HCT116 (cell line): ENCODE results near the gene GSC. TPM values are rescaled to one million over a fixed set of nuclear protein-coding genes. Genes with fewer than 3 reads are reported as not detected.

Experiments used
- ATAC-seq: fragments of 200-7000 bp; cut with Tn5 transposase; 2 replicates; pipeline ENCODE4 v1.9.1; 2020; ENCODE audit warnings: mild to moderate bottlenecking, moderate library complexity
- BruUV-seq: library from RNA; stranded (reverse); fragments of 400-500 nt; replicated peaks from 2 replicates; lab custom pipeline; 2021; lab: Mats Ljungman, UMichigan
- CTCF ChIA-PET: fragments of 300-600 bp; sonication (Branson Sonifier 250); formaldehyde crosslinking; loops from one replicate; lab custom pipeline; 2021; ENCODE audit warnings: antibody characterized with exemption; lab: Charles Lee
- POLR2A ChIA-PET: fragments of 300-600, 350-600 bp; sonication (Branson Sonifier 250); formaldehyde crosslinking; loops from one replicate; lab custom pipeline; 2021; ENCODE audit warnings: antibody characterized with exemption; lab: Charles Lee
- RAD21 ChIA-PET, 2 experiments: fragments of 300-600 bp; sonication (Branson Sonifier 250); formaldehyde crosslinking; loops; one replicate each; lab custom pipeline; 2023; ENCODE audit warnings: low total read pairs in 2 of 2; ENCODE audit not compliant: uncharacterized antibody in 2 of 2, unreplicated experiment in 2 of 2, low non-redundant PET in 1 of 2; lab: Charles Lee
- DNase-seq: peaks from one replicate; pipeline ENCODE4 v3.0.0-alpha.2; 2010; ENCODE audit warnings: low read depth, low spot score
- H2AFZ ChIP-seq: fragments of 200-600 bp; shearing (Covaris generic), sonication (generic); 2 replicates; pipeline ENCODE4 v1.6.1; 2017; ENCODE audit warnings: low read depth, mixed run types, mixed read lengths, antibody characterized with exemption, low read length; ENCODE audit not compliant: poor library complexity, severe bottlenecking
- H3K27ac ChIP-seq: 2 replicates; pipeline ENCODE4 v1.5.1; 2012; ENCODE audit warnings: low read depth, low read length
- H3K27me3 ChIP-seq: fragments of 200-600 bp; sonication (generic); 2 replicates; pipeline ENCODE4 v1.6.1; 2016; ENCODE audit warnings: mixed run types, low read length, mixed read lengths; ENCODE audit not compliant: insufficient read depth
- H3K36me3 ChIP-seq, 2 experiments: fragments of 200-500 bp in 1 of 2; fragments of 200-600 bp in 1 of 2; sonication (Bioruptor generic) in 1 of 2; sonication (generic) in 1 of 2; 2 replicates each; pipeline versions ENCODE4 v1.5.1 to v1.6.1; 2014 to 2016; ENCODE audit warnings: low read length in 2 of 2, inconsistent platforms in 1 of 2, mixed read lengths in 1 of 2, mixed run types in 1 of 2; ENCODE audit not compliant: insufficient read depth in 2 of 2, control insufficient read depth in 1 of 2
- H3K4me1 ChIP-seq, 2 experiments: fragments of 200-600 bp in 1 of 2; sonication (generic) in 1 of 2; 2 replicates each; pipeline versions ENCODE4 v1.5.1 to v1.6.1; 2012 to 2017; ENCODE audit warnings: low read length in 2 of 2, inconsistent platforms in 1 of 2, mild to moderate bottlenecking in 1 of 2, mixed read lengths in 1 of 2, mixed run types in 1 of 2, moderate library complexity in 1 of 2; ENCODE audit not compliant: insufficient read depth in 2 of 2, control insufficient read depth in 1 of 2
- H3K4me2 ChIP-seq: fragments of 200-600 bp; sonication (generic); 2 replicates; pipeline ENCODE4 v1.6.1; 2017; ENCODE audit warnings: mixed run types, low read length, mixed read lengths
- H3K4me3 ChIP-seq, 2 experiments: fragments of 200-600 bp in 1 of 2; sonication (generic) in 1 of 2; replicated peaks in 1 of 2; 2 replicates each; pipeline ENCODE4 v1.5.1; 2011 to 2016; ENCODE audit warnings: low read length in 2 of 2, control low read depth in 1 of 2, low read depth in 1 of 2, mild to moderate bottlenecking in 1 of 2, mixed read lengths in 1 of 2, mixed run types in 1 of 2
- H3K79me2 ChIP-seq: fragments of 200-600 bp; sonication (generic); 2 replicates; pipeline ENCODE4 v1.6.1; 2017; ENCODE audit warnings: mild to moderate bottlenecking, mixed run types, low read length, moderate library complexity, mixed read lengths; ENCODE audit not compliant: insufficient read depth
- H3K9ac ChIP-seq: fragments of 200-600 bp; sonication (generic); 2 replicates; pipeline ENCODE4 v1.6.1; 2016; ENCODE audit warnings: low read length, mixed read lengths
- H3K9me2 ChIP-seq: fragments of 200-600 bp; sonication (generic), shearing (Covaris generic); 2 replicates; pipeline ENCODE4 v1.6.1; 2017; ENCODE audit warnings: mixed run types, mild to moderate bottlenecking, moderate library complexity; ENCODE audit not compliant: insufficient read depth
- H3K9me3 ChIP-seq, 2 experiments: fragments of 200-500 bp in 1 of 2; fragments of 200-600 bp in 1 of 2; sonication (Bioruptor generic) in 1 of 2; sonication (generic) in 1 of 2; 2 replicates each; pipeline ENCODE4 v1.6.1; 2014 to 2017; ENCODE audit warnings: low read length in 2 of 2, mixed read lengths in 2 of 2, inconsistent platforms in 1 of 2, low read depth in 1 of 2, mild to moderate bottlenecking in 1 of 2, mixed run types in 1 of 2, moderate library complexity in 1 of 2; ENCODE audit not compliant: control insufficient read depth in 1 of 2, insufficient read depth in 1 of 2
- H4K20me1 ChIP-seq: fragments of 200-600 bp; sonication (generic), shearing (Covaris generic); 2 replicates; pipeline ENCODE4 v1.6.1; 2017; ENCODE audit warnings: mixed run types, mild to moderate bottlenecking, moderate library complexity; ENCODE audit not compliant: insufficient read depth
- CBX3 ChIP-seq: IDR thresholded peaks from 2 replicates; pipeline ENCODE4 v1.6.1; 2012; ENCODE audit warnings: low read depth
- CTCF ChIP-seq, 3 experiments: fragments of 200-600 bp in 1 of 3; sonication (generic) in 1 of 3; IDR thresholded peaks in 2 of 3; conservative IDR thresholded peaks in 1 of 3; 2 replicates each; pipeline ENCODE4 v1.5.1; 2012 to 2017; ENCODE audit warnings: low read depth in 2 of 3, low read length in 2 of 3, antibody characterized with exemption in 1 of 3, borderline replicate concordance in 1 of 3, control low read depth in 1 of 3, mild to moderate bottlenecking in 1 of 3, mixed read lengths in 1 of 3, mixed run types in 1 of 3, moderate library complexity in 1 of 3; ENCODE audit not compliant: insufficient read depth in 1 of 3
- EZH2 ChIP-seq: fragments of 200-600 bp; sonication (generic); IDR thresholded peaks from 2 replicates; pipeline ENCODE4 v1.6.1; 2017; ENCODE audit warnings: antibody characterized with exemption, mixed run types
- POLR2A ChIP-seq: IDR thresholded peaks from 2 replicates; pipeline ENCODE4 v1.7.0; 2011; ENCODE audit warnings: borderline replicate concordance; ENCODE audit not compliant: insufficient read depth, insufficient read length; ENCODE audit errors: extremely low read depth
- RAD21 ChIP-seq: IDR thresholded peaks from 2 replicates; pipeline ENCODE4 v1.6.1; 2012; ENCODE audit warnings: low read depth, mild to moderate bottlenecking
- SIN3A ChIP-seq: IDR thresholded peaks from 2 replicates; pipeline ENCODE4 v1.6.1; 2012; ENCODE audit warnings: low read depth
- SRF ChIP-seq: IDR thresholded peaks from 2 replicates; pipeline ENCODE4 v1.6.1; 2012; ENCODE audit warnings: low read depth
- YY1 ChIP-seq: IDR thresholded peaks from 2 replicates; pipeline ENCODE4 v1.6.1; 2011; ENCODE audit warnings: low read length, low read depth, moderate library complexity, mild to moderate bottlenecking; ENCODE audit not compliant: insufficient replicate concordance; ENCODE audit errors: extremely low read depth
- intact Hi-C: fragments of 100-400 bp; cut with micrococcal nuclease; formaldehyde crosslinking; loops from 2 replicates; pipeline ENCODE4 v1.10.0; 2022
- total RNA-seq: library from RNA; stranded (reverse); gene quantifications from one replicate; pipeline ENCODE4 v1.2.1, GENCODE V29; 2021; ENCODE audit not compliant: unreplicated experiment

Gene GSC
- total RNA-seq, 1 experiment from 2014 or later = not detected

GRCh38 chr14:94748667-94749347 is 21.1 kb downstream of the GSC start:
- BruUV-seq = no TSS peak
- Histone ChIP-seq H3K36me3 (no peaks in the 10 kb centered on the region), H3K9me3 (no peaks in the 10 kb centered on the region), H3K27me3 (no peaks in the 10 kb centered on the region), H3K4me3 (0 out of 4 replicates have a peak overlapping the region, but pooled peaks of 1 of the 2 experiments have one; percentile 12), H2AFZ (peak overlapping the region; percentile 98), H3K79me2 (no peaks in the 10 kb centered on the region), H3K9ac (no peak overlapping the region), H3K9me2 (no peaks in the 10 kb centered on the region), H3K4me1 (peaks cover 0 to 9% of the 10 kb centered on the region in 2 experiments; a peak in 3 of 4 replicates), H3K4me2 (peak overlapping the region; percentile 54), H4K20me1 (no peaks in the 10 kb centered on the region), H3K27ac (no peak overlapping the region)
- ChIA-PET CTCF (interaction anchor here (0.9 to 2.1 kb wide), 7 partner anchors 20 to 612 kb away, joined by 3 to 10 read pairs (median 3); no protein-coding TSS in a partner anchor), RAD21 (no interaction called here), POLR2A (no interaction called here)
- peak; percentile 59 for DNase-seq
- intact Hi-C loops = loop anchor here (1.0 to 10.0 kb wide), 3 partner anchors 30 to 324 kb away; no protein-coding TSS in a partner anchor
- peak; percentile 99 for ATAC-seq
- TF ChIP-seq SIN3A (no peak), RAD21 (peak; percentile 85), SRF (no peak), CBX3 (peak; percentile 38; the same call in 1 of the 2 replicates), POLR2A (no peak), EZH2 (no peak), YY1 (peak; percentile 31), CTCF (IDR thresholded peaks at IDR 0.05 in 2 of 3, conservative IDR thresholded peaks at IDR 0.05 in 1 of 3; ENCODE audit: borderline replicate concordance in 1 of 3, insufficient read depth in 1 of 3, low read depth in 2 of 3, low read length in 2 of 3) (peak; percentile 84 to 97 (median 91))
